ENCODE measurements around the gene C1QTNF9B.

C1QTNF9B gene

DNA sequence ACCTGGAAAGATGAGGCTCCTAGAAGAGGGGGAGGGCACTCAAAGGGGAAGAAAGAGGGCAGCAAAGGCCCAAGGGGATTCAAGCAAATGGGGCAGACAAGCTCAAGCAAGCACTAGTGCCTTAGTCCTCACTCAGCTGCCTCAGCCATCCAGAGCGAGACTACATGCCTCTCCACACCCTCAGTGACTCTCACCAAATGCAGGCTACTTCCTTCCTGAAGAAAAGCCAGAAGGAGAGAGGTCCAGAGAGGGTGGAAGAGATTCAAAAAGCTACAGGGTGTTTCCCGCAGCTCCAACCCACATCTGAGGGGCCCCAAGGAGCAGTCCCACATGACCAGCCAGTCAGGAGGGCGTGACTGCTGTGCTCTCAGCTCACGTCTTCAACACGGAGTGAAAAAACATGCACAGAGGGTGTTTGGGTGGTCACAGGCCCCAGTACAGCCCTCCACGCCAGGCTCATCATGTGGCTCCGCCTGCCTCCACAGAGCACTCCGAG is 48.6 kb downstream of the C1QTNF9B start:
- Histone ChIP-seq H3K27ac (no peak overlapping the region), H3K4me1 (no peaks in the 10 kb centered on the region), H3K4me3 (ENCODE audit: low read depth, low read length) (no peak overlapping the region), H3K4me2 (ENCODE audit: low read length) (no peak overlapping the region), H3K27me3 (ENCODE audit: control insufficient read depth, insufficient read depth, low read length) (no peaks in the 10 kb centered on the region), H3K36me3 (ENCODE audit: control insufficient read depth, insufficient read depth, low read length) (no peaks in the 10 kb centered on the region), H3K79me2 (no peaks in the 10 kb centered on the region), H3K9me3 (ENCODE audit: control insufficient read depth, low read length) (no peaks in the 10 kb centered on the region), H2AFZ (no peak overlapping the region), H3K9ac (no peak overlapping the region)
- TF ChIP-seq, protein P1, sequence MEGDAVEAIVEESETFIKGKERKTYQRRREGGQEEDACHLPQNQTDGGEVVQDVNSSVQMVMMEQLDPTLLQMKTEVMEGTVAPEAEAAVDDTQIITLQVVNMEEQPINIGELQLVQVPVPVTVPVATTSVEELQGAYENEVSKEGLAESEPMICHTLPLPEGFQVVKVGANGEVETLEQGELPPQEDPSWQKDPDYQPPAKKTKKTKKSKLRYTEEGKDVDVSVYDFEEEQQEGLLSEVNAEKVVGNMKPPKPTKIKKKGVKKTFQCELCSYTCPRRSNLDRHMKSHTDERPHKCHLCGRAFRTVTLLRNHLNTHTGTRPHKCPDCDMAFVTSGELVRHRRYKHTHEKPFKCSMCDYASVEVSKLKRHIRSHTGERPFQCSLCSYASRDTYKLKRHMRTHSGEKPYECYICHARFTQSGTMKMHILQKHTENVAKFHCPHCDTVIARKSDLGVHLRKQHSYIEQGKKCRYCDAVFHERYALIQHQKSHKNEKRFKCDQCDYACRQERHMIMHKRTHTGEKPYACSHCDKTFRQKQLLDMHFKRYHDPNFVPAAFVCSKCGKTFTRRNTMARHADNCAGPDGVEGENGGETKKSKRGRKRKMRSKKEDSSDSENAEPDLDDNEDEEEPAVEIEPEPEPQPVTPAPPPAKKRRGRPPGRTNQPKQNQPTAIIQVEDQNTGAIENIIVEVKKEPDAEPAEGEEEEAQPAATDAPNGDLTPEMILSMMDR (IDR thresholded peaks at IDR 0.05): no peak

DNA sequence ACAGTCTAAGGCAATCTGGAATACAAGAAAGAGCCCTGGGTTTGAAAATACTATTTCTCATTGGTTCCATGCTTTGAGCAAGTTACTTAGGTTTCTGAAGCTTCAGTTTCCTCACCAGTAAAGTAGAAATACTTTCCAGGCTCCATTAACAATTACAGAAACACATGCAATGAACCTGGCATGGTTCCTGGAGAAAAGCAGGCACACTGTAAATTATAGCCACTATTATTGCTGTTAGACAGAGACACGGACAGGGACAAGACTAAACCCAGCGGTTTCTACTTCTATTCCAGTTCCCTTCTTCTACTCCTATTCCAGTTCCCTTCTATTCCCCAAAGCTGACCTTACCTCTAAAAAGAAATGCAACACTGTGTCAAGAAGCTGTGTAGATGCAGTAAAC is 49.3 kb downstream of the C1QTNF9B start:
- no peak overlapping the region for H3K4me2 ChIP-seq (ENCODE audit: low read length)
- H3K27ac ChIP-seq: no peak overlapping the region
- TF ChIP-seq, protein P1 (IDR thresholded peaks at IDR 0.05): no peak
- no peaks in the 10 kb centered on the region for H3K9me3 ChIP-seq (ENCODE audit: control insufficient read depth, low read length)
- no peaks in the 10 kb centered on the region for H3K4me1 ChIP-seq
- no peak overlapping the region for H3K4me3 ChIP-seq (ENCODE audit: low read depth, low read length)
- H3K27me3 ChIP-seq (ENCODE audit: control insufficient read depth, insufficient read depth, low read length): no peaks in the 10 kb centered on the region
- H2AFZ ChIP-seq: no peak overlapping the region
- no peaks in the 10 kb centered on the region for H3K79me2 ChIP-seq
- no peak overlapping the region for H3K9ac ChIP-seq
- no peaks in the 10 kb centered on the region for H3K36me3 ChIP-seq (ENCODE audit: control insufficient read depth, insufficient read depth, low read length)

DNA sequence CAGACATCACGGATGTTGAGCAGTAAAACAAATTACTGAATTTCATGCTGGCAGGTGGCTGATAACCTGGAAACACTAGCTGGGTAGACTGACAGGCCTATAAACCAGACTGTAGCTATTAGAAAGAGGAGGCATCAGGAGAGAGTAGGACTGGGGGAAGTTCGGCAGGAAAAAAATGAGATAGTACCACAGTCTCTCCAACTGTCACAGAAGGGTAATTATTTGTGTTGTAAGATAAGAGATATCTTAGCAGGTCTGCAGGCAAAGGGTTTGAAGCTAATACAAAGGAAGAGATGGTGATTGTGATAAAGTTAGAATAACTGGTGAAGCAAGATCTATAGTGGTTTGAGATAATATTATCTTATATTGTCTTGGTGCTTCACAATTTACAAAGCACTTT is 49.8 kb downstream of the C1QTNF9B start:
- Histone ChIP-seq H3K9me3 (ENCODE audit: control insufficient read depth, low read length) (no peaks in the 10 kb centered on the region), H3K79me2 (no peaks in the 10 kb centered on the region), H3K4me2 (ENCODE audit: low read length) (no peak overlapping the region), H3K4me3 (ENCODE audit: low read depth, low read length) (no peak overlapping the region), H3K36me3 (ENCODE audit: control insufficient read depth, insufficient read depth, low read length) (no peaks in the 10 kb centered on the region), H3K27ac (no peak overlapping the region), H2AFZ (no peak overlapping the region), H3K4me1 (no peaks in the 10 kb centered on the region), H3K27me3 (ENCODE audit: control insufficient read depth, insufficient read depth, low read length) (no peaks in the 10 kb centered on the region), H3K9ac (no peak overlapping the region)
- TF ChIP-seq, protein P1 (IDR thresholded peaks at IDR 0.05): no peak

DNA sequence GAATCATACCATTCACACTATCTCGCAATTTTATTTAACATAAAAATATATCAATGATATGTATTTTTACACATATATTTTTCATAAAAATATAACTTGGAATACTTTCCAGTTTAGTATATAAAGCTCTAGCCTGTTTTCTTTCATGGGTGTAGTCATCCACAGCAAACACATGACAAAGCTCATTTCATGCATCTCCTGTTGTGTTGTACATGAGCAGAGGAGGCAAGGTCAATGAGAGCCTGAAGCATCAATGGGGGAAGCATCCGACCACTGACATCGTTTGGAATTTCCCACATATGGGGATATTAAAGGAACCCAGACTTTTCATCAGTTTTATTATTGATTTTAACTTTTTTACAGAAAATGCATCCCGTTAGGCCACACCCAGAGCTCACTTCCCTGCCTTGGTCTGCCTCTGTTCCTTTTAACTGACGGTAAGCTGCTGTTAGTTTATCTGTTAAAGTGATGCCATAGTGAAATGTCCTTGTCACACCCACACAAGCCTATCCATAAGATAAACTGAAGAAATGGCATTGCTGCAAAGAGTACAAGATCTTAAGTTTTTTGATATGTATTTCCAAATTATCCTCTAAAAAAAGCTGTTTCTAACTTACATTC is 52.1 kb downstream of the C1QTNF9B start:
- TF ChIP-seq, protein P1 (IDR thresholded peaks at IDR 0.05): no peak
- Histone ChIP-seq H2AFZ (no peak overlapping the region), H3K4me1 (no peaks in the 10 kb centered on the region), H3K27me3 (ENCODE audit: control insufficient read depth, insufficient read depth, low read length) (no peaks in the 10 kb centered on the region), H3K4me2 (ENCODE audit: low read length) (no peak overlapping the region), H3K27ac (no peak overlapping the region), H3K9ac (no peak overlapping the region), H3K4me3 (ENCODE audit: low read depth, low read length) (no peak overlapping the region), H3K9me3 (ENCODE audit: control insufficient read depth, low read length) (no peaks in the 10 kb centered on the region), H3K79me2 (no peaks in the 10 kb centered on the region), H3K36me3 (ENCODE audit: control insufficient read depth, insufficient read depth, low read length) (no peaks in the 10 kb centered on the region)

DNA sequence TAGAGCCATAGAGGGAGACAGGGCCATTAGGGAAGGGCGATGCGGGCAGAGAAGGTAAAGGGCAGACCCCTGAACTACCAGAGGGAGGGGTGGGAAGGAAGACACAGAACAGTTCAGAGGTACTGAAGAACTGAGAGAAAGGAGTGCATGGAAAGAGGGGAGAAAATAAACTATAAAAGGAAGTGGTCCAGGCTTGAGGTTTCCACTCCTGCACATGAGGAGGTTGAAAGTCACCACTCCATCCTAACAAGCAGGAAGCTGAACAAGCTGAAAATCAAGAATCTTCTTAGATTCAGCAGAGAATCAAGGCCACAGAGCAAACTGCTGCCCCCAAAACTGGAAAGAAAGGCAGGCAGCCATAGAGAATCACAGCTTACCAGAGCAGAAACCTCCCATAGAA is 53.2 kb downstream of the C1QTNF9B start:
- Histone ChIP-seq H3K4me1 (no peaks in the 10 kb centered on the region), H3K9ac (no peak overlapping the region), H3K27me3 (ENCODE audit: control insufficient read depth, insufficient read depth, low read length) (no peaks in the 10 kb centered on the region), H3K36me3 (ENCODE audit: control insufficient read depth, insufficient read depth, low read length) (no peaks in the 10 kb centered on the region), H3K4me2 (ENCODE audit: low read length) (no peak overlapping the region), H2AFZ (no peak overlapping the region), H3K79me2 (no peaks in the 10 kb centered on the region), H3K27ac (no peak overlapping the region), H3K9me3 (ENCODE audit: control insufficient read depth, low read length) (no peaks in the 10 kb centered on the region), H3K4me3 (ENCODE audit: low read depth, low read length) (no peak overlapping the region)
- TF ChIP-seq, protein P1 (IDR thresholded peaks at IDR 0.05): no peak

Data from parathyroid adenoma (tissue), 2 donors.